Ectodermal cell (in vitro differentiated cells): ENCODE results near the gene TNNI3K.
"Not testable (repeated sequence)": the region's sequence is repeated elsewhere in the genome, so short reads cannot be mapped to it uniquely, and the experiment has no call there.

Experiments used
- H3K27ac ChIP-seq: 2 replicates; pipeline ENCODE4 v1.7.0; 2013; ENCODE audit warnings: mild to moderate bottlenecking, low read depth, low read length; ENCODE audit not compliant: insufficient read depth, poor library complexity, severe bottlenecking
- H3K27me3 ChIP-seq: 2 replicates; pipeline ENCODE4 v1.7.0; 2013; ENCODE audit warnings: mild to moderate bottlenecking, low read length; ENCODE audit not compliant: insufficient read depth, control insufficient read depth, poor library complexity, severe bottlenecking
- H3K36me3 ChIP-seq: one replicate; pipeline ENCODE4 v1.7.0; 2013; ENCODE audit warnings: low read length; ENCODE audit not compliant: control insufficient read depth, insufficient read depth
- H3K4me1 ChIP-seq: one replicate; pipeline ENCODE4 v1.7.0; 2013; ENCODE audit warnings: low read length; ENCODE audit not compliant: control insufficient read depth, insufficient read depth
- H3K4me3 ChIP-seq: 2 replicates; pipeline ENCODE4 v1.7.0; 2013; ENCODE audit warnings: low read depth, low read length, control low read depth; ENCODE audit not compliant: insufficient read depth
- H3K9me3 ChIP-seq: 2 replicates; pipeline ENCODE4 v1.7.0; 2013; ENCODE audit warnings: mild to moderate bottlenecking, low read length, moderate library complexity; ENCODE audit not compliant: control insufficient read depth
- WGBS, 2 experiments: methylation state at CpG; one replicate each; pipeline ENCODE4 v1.1.7; 2013; ENCODE audit warnings: missing lambda C conversion rate in 2 of 2; 5-methylcytosine and 5-hydroxymethylcytosine counted together

Gene TNNI3K

GRCh38 chr1:74236440-74236839 is 1.3 kb downstream of the TNNI3K start:
- Histone ChIP-seq H3K4me1 (no peaks in the 10 kb centered on the region), H3K9me3 (no peaks in the 10 kb centered on the region), H3K36me3 (no peaks in the 10 kb centered on the region), H3K4me3 (no peak overlapping the region), H3K27ac (no peak overlapping the region), H3K27me3 (no peaks in the 10 kb centered on the region)
- WGBS, 2 experiments, result 94 to 95% methylated on average over 3 of the region's 3 CpGs

GRCh38 chr1:74237035-74237434 is 1.8 kb downstream of the TNNI3K start:
- WGBS, 2 experiments, result 77 to 100% methylated on average over 1 of the region's 1 CpG

GRCh38 chr1:74237787-74238186 is 2.6 kb downstream of the TNNI3K start:
- Histone ChIP-seq H3K4me1 (no peaks in the 10 kb centered on the region), H3K9me3 (no peaks in the 10 kb centered on the region), H3K36me3 (no peaks in the 10 kb centered on the region), H3K27ac (no peak overlapping the region), H3K4me3 (no peak overlapping the region), H3K27me3 (no peaks in the 10 kb centered on the region)
- 94 to 97% methylated on average over 3 of the region's 4 CpGs for WGBS, 2 experiments

More at GRCh38 chr1:74237035-74237434, 1.8 kb downstream of the TNNI3K start:
- Histone ChIP-seq H3K4me1 (no peaks in the 10 kb centered on the region), H3K9me3 (no peaks in the 10 kb centered on the region), H3K27ac (no peak overlapping the region), H3K27me3 (no peaks in the 10 kb centered on the region), H3K36me3 (no peaks in the 10 kb centered on the region), H3K4me3 (no peak overlapping the region)

GRCh38 chr1:74245168-74245772 is 10.1 kb downstream of the TNNI3K start:
- Histone ChIP-seq H3K27me3 (no peaks in the 10 kb centered on the region), H3K27ac (peak overlapping the region; percentile 64), H3K4me3 (no peak overlapping the region), H3K4me1 (peaks cover 21% of the 10 kb centered on the region), H3K9me3 (peaks cover 4% of the 10 kb centered on the region), H3K36me3 (no peaks in the 10 kb centered on the region)
- WGBS, 2 experiments, result 0% methylated on average over 2 of the region's 2 CpGs

GRCh38 chr1:74246315-74246714 is 11.1 kb downstream of the TNNI3K start:
- Histone ChIP-seq H3K9me3 (peaks cover 4% of the 10 kb centered on the region), H3K27me3 (no peaks in the 10 kb centered on the region), H3K4me3 (no peak overlapping the region), H3K4me1 (peaks cover 21% of the 10 kb centered on the region), H3K36me3 (no peaks in the 10 kb centered on the region), H3K27ac (no peak overlapping the region)
- 88 to 91% methylated on average over 1 to 2 of the region's 2 CpGs for WGBS, 2 experiments

GRCh38 chr1:74247881-74248528 is 12.8 kb downstream of the TNNI3K start:
- Histone ChIP-seq H3K36me3 (no peaks in the 10 kb centered on the region), H3K9me3 (peaks cover 4% of the 10 kb centered on the region), H3K4me3 (no peak overlapping the region), H3K27me3 (no peaks in the 10 kb centered on the region), H3K27ac (no peak overlapping the region), H3K4me1 (peaks cover 21% of the 10 kb centered on the region)
- 94 to 97% methylated on average over 21 to 22 of the region's 22 CpGs for WGBS, 2 experiments

GRCh38 chr1:74253243-74253824 is 18.1 kb downstream of the TNNI3K start:
- H3K4me1 ChIP-seq, H3K27ac ChIP-seq, H3K4me3 ChIP-seq, H3K27me3 ChIP-seq, H3K9me3 ChIP-seq, H3K36me3 ChIP-seq: not testable (repeated sequence)
- WGBS, 2 experiments, result 87 to 88% methylated on average over 32 of the region's 32 CpGs

GRCh38 chr1:74266001-74266400 is 30.8 kb downstream of the TNNI3K start:
- Histone ChIP-seq H3K36me3 (no peaks in the 10 kb centered on the region), H3K27me3 (no peaks in the 10 kb centered on the region), H3K27ac (no peak overlapping the region), H3K9me3 (no peaks in the 10 kb centered on the region), H3K4me1 (no peaks in the 10 kb centered on the region), H3K4me3 (no peak overlapping the region)
- 88 to 95% methylated on average over 3 of the region's 3 CpGs for WGBS, 2 experiments

- Histone ChIP-seq H3K4me1 (no peaks in the 10 kb centered on the region), H3K27me3 (no peaks in the 10 kb centered on the region), H3K27ac (no peak overlapping the region), H3K9me3 (no peaks in the 10 kb centered on the region), H3K36me3 (no peaks in the 10 kb centered on the region), H3K4me3 (no peak overlapping the region)
- 87 to 92% methylated on average over 2 of the region's 2 CpGs for WGBS, 2 experiments
Measured at GRCh38 chr1:74271503-74271902, 36.3 kb downstream of the TNNI3K start.

GRCh38 chr1:74280642-74281396 is 45.6 kb downstream of the TNNI3K start:
- Histone ChIP-seq H3K4me1 (no peaks in the 10 kb centered on the region), H3K36me3 (no peaks in the 10 kb centered on the region), H3K4me3 (no peak overlapping the region), H3K27ac (no peak overlapping the region), H3K27me3 (no peaks in the 10 kb centered on the region), H3K9me3 (no peaks in the 10 kb centered on the region)
- 93 to 99% methylated on average over 6 of the region's 6 CpGs for WGBS, 2 experiments
